ENCODE data around the gene SGSM1. TPM values are rescaled to one million over a fixed set of nuclear protein-coding genes. Genes with fewer than 3 reads are reported as not detected.
A peak's percentile ranks its signal among the peaks of the same experiment; 100 is the strongest.

SGSM1 gene
- total RNA-seq, 2 donors from 2014 or later = 3.6 to 4.6 TPM

DNA sequence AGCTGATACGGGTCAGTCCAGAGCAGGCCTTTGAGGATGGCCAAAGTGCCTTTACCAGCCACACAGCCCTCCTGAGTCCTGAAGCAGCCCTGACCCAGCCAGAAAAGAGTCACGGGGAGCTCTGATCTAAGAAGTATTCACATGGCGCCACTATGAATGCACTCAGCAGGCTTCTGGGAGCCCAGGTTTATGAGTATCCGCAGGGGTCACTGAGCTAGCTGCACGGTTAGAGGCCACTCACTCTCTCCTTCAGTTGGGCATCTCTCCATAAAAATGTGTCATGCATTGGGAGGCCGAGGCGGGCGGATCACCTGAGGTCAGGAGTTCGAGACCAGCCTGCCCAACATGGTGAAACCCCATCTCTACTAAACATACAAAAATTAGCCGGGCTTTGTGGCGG, 156.8 kb downstream of the SGSM1 start:
- no peaks in the 10 kb centered on the region for H3K27me3 ChIP-seq
- H3K4me3 ChIP-seq = no peak overlapping the region
- peaks cover 25% of the 10 kb centered on the region for H3K4me1 ChIP-seq
- H3K36me3 ChIP-seq (replicated peaks in 1 of 2; ENCODE audit: insufficient read depth in 1 of 2, low read depth in 2 of 2) = no peaks in the 10 kb centered on the region
- ATAC-seq = no peak
- no peak for TF ChIP-seq POLR2A (IDR thresholded peaks at IDR 0.05)
- TF ChIP-seq, protein P1, sequence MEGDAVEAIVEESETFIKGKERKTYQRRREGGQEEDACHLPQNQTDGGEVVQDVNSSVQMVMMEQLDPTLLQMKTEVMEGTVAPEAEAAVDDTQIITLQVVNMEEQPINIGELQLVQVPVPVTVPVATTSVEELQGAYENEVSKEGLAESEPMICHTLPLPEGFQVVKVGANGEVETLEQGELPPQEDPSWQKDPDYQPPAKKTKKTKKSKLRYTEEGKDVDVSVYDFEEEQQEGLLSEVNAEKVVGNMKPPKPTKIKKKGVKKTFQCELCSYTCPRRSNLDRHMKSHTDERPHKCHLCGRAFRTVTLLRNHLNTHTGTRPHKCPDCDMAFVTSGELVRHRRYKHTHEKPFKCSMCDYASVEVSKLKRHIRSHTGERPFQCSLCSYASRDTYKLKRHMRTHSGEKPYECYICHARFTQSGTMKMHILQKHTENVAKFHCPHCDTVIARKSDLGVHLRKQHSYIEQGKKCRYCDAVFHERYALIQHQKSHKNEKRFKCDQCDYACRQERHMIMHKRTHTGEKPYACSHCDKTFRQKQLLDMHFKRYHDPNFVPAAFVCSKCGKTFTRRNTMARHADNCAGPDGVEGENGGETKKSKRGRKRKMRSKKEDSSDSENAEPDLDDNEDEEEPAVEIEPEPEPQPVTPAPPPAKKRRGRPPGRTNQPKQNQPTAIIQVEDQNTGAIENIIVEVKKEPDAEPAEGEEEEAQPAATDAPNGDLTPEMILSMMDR (IDR thresholded peaks at IDR 0.05) = no peak
- 90 to 96% methylated on average over 7 to 11 of the region's 11 CpGs for WGBS, 2 donors
- no peak overlapping the region for H3K27ac ChIP-seq
- intact Hi-C loops (cut with DNase I) = no loop called here
- DNase-seq = no peak
- no peaks in the 10 kb centered on the region for H3K9me3 ChIP-seq

GRCh38 chr22:24964441-24964840, 158.4 kb downstream of the SGSM1 start:
- TF ChIP-seq, protein P1 (IDR thresholded peaks at IDR 0.05) = no peak
- no peak for TF ChIP-seq POLR2A (IDR thresholded peaks at IDR 0.05)
- intact Hi-C loops (cut with DNase I) = no loop called here
- Histone ChIP-seq H3K27me3 (no peaks in the 10 kb centered on the region), H3K9me3 (no peaks in the 10 kb centered on the region), H3K4me1 (peaks cover 29% of the 10 kb centered on the region), H3K4me3 (no peak overlapping the region), H3K27ac (peak overlapping the region in 3 of 4 donors; percentile 21 to 75 (median 31)), H3K36me3 (replicated peaks in 1 of 2; ENCODE audit: insufficient read depth in 1 of 2, low read depth in 2 of 2) (no peaks in the 10 kb centered on the region)
- WGBS, 2 donors = 95 to 98% methylated on average over 3 of the region's 3 CpGs
- ATAC-seq (no peak), DNase-seq (no peak)

GRCh38 chr22:24965822-24966626, 160.0 kb downstream of the SGSM1 start:
- no peaks in the 10 kb centered on the region for H3K9me3 ChIP-seq
- TF ChIP-seq, protein P1 (IDR thresholded peaks at IDR 0.05) = no peak
- no peak for TF ChIP-seq POLR2A (IDR thresholded peaks at IDR 0.05)

GRCh38 chr22:24968066-24968561, 162.1 kb downstream of the SGSM1 start:
- 81 to 85% methylated on average over 4 to 8 of the region's 8 CpGs for WGBS, 2 donors
- DNase-seq (peak in 1 of 4 donors; percentile 70), ATAC-seq (no peak)
- H3K4me3 ChIP-seq = no peak overlapping the region
- intact Hi-C loops (cut with DNase I) = no loop called here
- no peaks in the 10 kb centered on the region for H3K27me3 ChIP-seq
- no peak for TF ChIP-seq POLR2A (IDR thresholded peaks at IDR 0.05)
- TF ChIP-seq, protein P1 (IDR thresholded peaks at IDR 0.05) = no peak
- H3K27ac ChIP-seq = peak overlapping the region in 2 of 4 donors; percentile 70 to 75
- H3K36me3 ChIP-seq (replicated peaks in 1 of 2; ENCODE audit: insufficient read depth in 1 of 2, low read depth in 2 of 2) = no peaks in the 10 kb centered on the region
- no peaks in the 10 kb centered on the region for H3K9me3 ChIP-seq
- peaks cover 38% of the 10 kb centered on the region for H3K4me1 ChIP-seq

More at GRCh38 chr22:24965822-24966626, 160.0 kb downstream of the SGSM1 start:
- DNase-seq (peak; percentile 85 to 93 (median 90)), ATAC-seq (peak; percentile 90)
- H3K27me3 ChIP-seq = no peaks in the 10 kb centered on the region
- intact Hi-C loops (cut with DNase I) = no loop called here
- H3K4me1 ChIP-seq = peaks cover 38% of the 10 kb centered on the region
- WGBS, 2 donors = 17 to 26% methylated on average over 8 to 9 of the region's 9 CpGs
- no peaks in the 10 kb centered on the region for H3K36me3 ChIP-seq (replicated peaks in 1 of 2; ENCODE audit: insufficient read depth in 1 of 2, low read depth in 2 of 2)
- H3K4me3 ChIP-seq = no peak overlapping the region
- peak overlapping the region; percentile 50 to 75 (median 64) for H3K27ac ChIP-seq
